GM08714 (cell line): ENCODE data around the gene ECE1.

Source experiments
- H3K4me3 ChIP-seq: fragments of 200-500 bp; sonication (Bioruptor generic); 2 replicates; pipeline ENCODE4 v1.5.1; 2014; ENCODE audit warnings: mild to moderate bottlenecking, low read length, inconsistent platforms
- ZNF274 ChIP-seq: IDR thresholded peaks from 2 replicates; pipeline ENCODE4 v1.6.1; 2012; ENCODE audit warnings: mild to moderate bottlenecking, low read depth, low read length

ECE1 gene

GRCh38 chr1:21319447-21320407 lies 29.5 kb upstream of the ECE1 start:
- no peak for TF ChIP-seq ZNF274
- no peak overlapping the region for H3K4me3 ChIP-seq

- TF ChIP-seq ZNF274: no peak
- no peak overlapping the region for H3K4me3 ChIP-seq
Observed at GRCh38 chr1:21318714-21319159, 28.5 kb upstream of the ECE1 start.

- TF ChIP-seq ZNF274: no peak
- H3K4me3 ChIP-seq: no peak overlapping the region
Observed at GRCh38 chr1:21318057-21318713, 27.9 kb upstream of the ECE1 start.

GRCh38 chr1:21317690-21318043 lies 27.4 kb upstream of the ECE1 start:
- H3K4me3 ChIP-seq: no peak overlapping the region
- no peak for TF ChIP-seq ZNF274

- H3K4me3 ChIP-seq: no peak overlapping the region
- no peak for TF ChIP-seq ZNF274
Observed at GRCh38 chr1:21317035-21317689, 26.9 kb upstream of the ECE1 start.

- no peak for TF ChIP-seq ZNF274
- H3K4me3 ChIP-seq: no peak overlapping the region
Observed at GRCh38 chr1:21314743-21315396, 24.6 kb upstream of the ECE1 start.

GRCh38 chr1:21313886-21314721 lies 23.8 kb upstream of the ECE1 start:
- TF ChIP-seq ZNF274: no peak
- no peak overlapping the region for H3K4me3 ChIP-seq

GRCh38 chr1:21313203-21313885 lies 23.1 kb upstream of the ECE1 start:
- TF ChIP-seq ZNF274: no peak
- no peak overlapping the region for H3K4me3 ChIP-seq

GRCh38 chr1:21312407-21312992 lies 22.2 kb upstream of the ECE1 start:
- TF ChIP-seq ZNF274: no peak
- no peak overlapping the region for H3K4me3 ChIP-seq

GRCh38 chr1:21311016-21311415 lies 20.8 kb upstream of the ECE1 start:
- TF ChIP-seq ZNF274: no peak

GRCh38 chr1:21308847-21309652 lies 18.8 kb upstream of the ECE1 start:
- TF ChIP-seq ZNF274: no peak
- H3K4me3 ChIP-seq: no peak overlapping the region

More at GRCh38 chr1:21311016-21311415, 20.8 kb upstream of the ECE1 start:
- H3K4me3 ChIP-seq: no peak overlapping the region

GRCh38 chr1:21308330-21308729 lies 18.1 kb upstream of the ECE1 start:
- H3K4me3 ChIP-seq: no peak overlapping the region
- TF ChIP-seq ZNF274: no peak
